B cell (primary cell): ENCODE data around the gene DLG1. TPM values are rescaled to one million over a fixed set of nuclear protein-coding genes. Genes with fewer than 3 reads are reported as not detected.

Experiments
- ATAC-seq: fragments of 200-7000 bp; cut with Tn5 transposase; one replicate; pipeline ENCODE4 v1.10.0; 2021; ENCODE audit warnings: low read depth, mild to moderate bottlenecking, moderate number of reproducible peaks, moderate library complexity
- CTCF ChIA-PET: fragments of 350-600 bp; sonication (Branson Sonifier 250); formaldehyde crosslinking; loops from one replicate; lab custom pipeline; 2021; ENCODE audit warnings: antibody characterized with exemption, inconsistent platforms; lab: Charles Lee
- POLR2A ChIA-PET: fragments of 350-600 bp; sonication (Branson Sonifier 250); formaldehyde crosslinking; loops from one replicate; lab custom pipeline; 2021; ENCODE audit warnings: antibody characterized with exemption; lab: Charles Lee
- DNase-seq: peaks from one replicate; pipeline ENCODE4 v3.0.0; 2013
- H2AFZ ChIP-seq: 2 replicates; pipeline ENCODE4 v1.6.1; 2012; ENCODE audit warnings: mild to moderate bottlenecking, low read depth, low read length; ENCODE audit not compliant: insufficient read depth, poor library complexity, severe bottlenecking
- H3K27ac ChIP-seq, 2 donors: 1 replicate in 1 of 2; 2 replicates in 1 of 2; pipeline ENCODE4 v1.5.1; 2012 to 2013; ENCODE audit warnings: low read length in 2 of 2, mild to moderate bottlenecking in 2 of 2, moderate library complexity in 1 of 2
- H3K27me3 ChIP-seq, 4 experiments: fragments of 200-600 bp in 1 of 4; sonication (generic) in 1 of 4; replicated peaks in 1 of 4; 1 replicate in 2 of 4; 2 replicates in 2 of 4; pipeline versions ENCODE4 v1.6.1 to v1.7.0; 2013 to 2016; ENCODE audit warnings: low read length in 3 of 4, mild to moderate bottlenecking in 2 of 4, mixed read lengths in 1 of 4, moderate library complexity in 1 of 4; ENCODE audit not compliant: insufficient read depth in 4 of 4, control insufficient read depth in 3 of 4; ENCODE audit errors: control extremely low read depth in 1 of 4
- H3K36me3 ChIP-seq, 2 experiments: replicated peaks in 1 of 2; 1 replicate in 1 of 2; 2 replicates in 1 of 2; pipeline versions ENCODE4 v1.6.1 to v1.7.1; 2013; ENCODE audit warnings: low read length in 1 of 2; ENCODE audit not compliant: insufficient read depth in 2 of 2, control insufficient read depth in 1 of 2; ENCODE audit errors: control extremely low read depth in 1 of 2, extremely low read depth in 1 of 2
- H3K4me1 ChIP-seq, 2 donors: fragments of 200-600 bp in 1 of 2; sonication (generic) in 1 of 2; 1 replicate in 1 of 2; 2 replicates in 1 of 2; pipeline versions ENCODE4 v1.5.1 to v1.6.1; 2013 to 2017; ENCODE audit warnings: low read length in 2 of 2; ENCODE audit not compliant: control insufficient read depth in 2 of 2, insufficient read depth in 2 of 2
- H3K4me2 ChIP-seq: replicated peaks from 2 replicates; pipeline ENCODE3; 2012; ENCODE audit warnings: mild to moderate bottlenecking, low read depth, low read length; ENCODE audit not compliant: poor library complexity, severe bottlenecking
- H3K4me3 ChIP-seq, 5 experiments: fragments of 200-600 bp in 1 of 5; sonication (generic) in 1 of 5; 1 replicate in 3 of 5; 2 replicates in 2 of 5; pipeline versions ENCODE4 v1.5.1 to v1.7.0; 2011 to 2016; ENCODE audit warnings: low read length in 4 of 5, mild to moderate bottlenecking in 4 of 5, low read depth in 2 of 5, control low read depth in 1 of 5, moderate library complexity in 1 of 5; ENCODE audit not compliant: insufficient read depth in 1 of 5; ENCODE audit errors: control extremely low read depth in 1 of 5, extremely low read depth in 1 of 5
- H3K79me2 ChIP-seq: fragments of 200-600 bp; sonication (generic); one replicate; pipeline ENCODE4 v1.6.0; 2016; ENCODE audit warnings: low read length; ENCODE audit not compliant: control insufficient read depth, insufficient read depth
- H3K9ac ChIP-seq: fragments of 200-600 bp; sonication (generic); 2 replicates; pipeline ENCODE4 v1.6.1; 2017; ENCODE audit warnings: mild to moderate bottlenecking, low read length, moderate library complexity
- H3K9me3 ChIP-seq, 3 donors: one replicate each; pipeline versions ENCODE4 v1.6.1 to v1.7.1; 2013; ENCODE audit warnings: low read length in 2 of 3; ENCODE audit not compliant: control insufficient read depth in 2 of 3, insufficient read depth in 1 of 3; ENCODE audit errors: control extremely low read depth in 1 of 3
- H4K20me1 ChIP-seq: 2 replicates; pipeline ENCODE4 v1.6.0; 2012; ENCODE audit warnings: mild to moderate bottlenecking, low read length; ENCODE audit not compliant: insufficient read depth, control insufficient read depth, poor library complexity, severe bottlenecking
- H3K27ac Mint-ChIP-seq: one replicate; pipeline ENCODE4 v1.8.0; 2021; ENCODE audit warnings: mixed read lengths
- H3K27me3 Mint-ChIP-seq: one replicate; pipeline ENCODE4 v1.8.0; 2021; ENCODE audit warnings: mixed read lengths
- H3K4me1 Mint-ChIP-seq: one replicate; pipeline ENCODE4 v1.8.0; 2021; ENCODE audit warnings: mixed read lengths
- H3K4me3 Mint-ChIP-seq: one replicate; pipeline ENCODE4 v1.8.0; 2021; ENCODE audit warnings: mixed read lengths
- H3K9me3 Mint-ChIP-seq: one replicate; pipeline ENCODE4 v1.8.0; 2022; ENCODE audit warnings: mixed read lengths; ENCODE audit not compliant: insufficient read depth
- CTCF ChIP-seq: fragments of 200-600 bp; IDR thresholded peaks from one replicate; pipeline ENCODE4 v1.8.0; 2022; ENCODE audit warnings: antibody characterized with exemption, mild to moderate bottlenecking
- EZH2 ChIP-seq: IDR thresholded peaks from 2 replicates; pipeline ENCODE4 v1.6.1; 2012; ENCODE audit warnings: borderline replicate concordance, low read depth, mild to moderate bottlenecking, moderate library complexity, low read length; ENCODE audit not compliant: insufficient read depth, poor library complexity, severe bottlenecking
- WGBS: methylation state at CpG from one replicate; pipeline ENCODE4 v1.1.5; 2013; ENCODE audit warnings: missing lambda C conversion rate; ENCODE audit not compliant: insufficient coverage; 5-methylcytosine and 5-hydroxymethylcytosine counted together
- intact Hi-C: fragments of 100-400 bp; cut with micrococcal nuclease; formaldehyde crosslinking; loops from one replicate; pipeline ENCODE4 v1.10.0; 2022
- polyA plus RNA-seq: library from polyadenylated mRNA; depleted of rRNA; stranded (reverse); fragments of >200 nt; gene quantifications from 2 replicates; pipeline ENCODE4 v1.2.3, GENCODE V29; 2012
- total RNA-seq, 2 donors: library from RNA; stranded (reverse); fragments of 120-200 nt in 1 of 2; gene quantifications; 1 replicate in 1 of 2; 2 replicates in 1 of 2; pipeline versions ENCODE4 v1.2.3 to v1.2.4, GENCODE V29; 2013 to 2022

DLG1 gene
- total and polyA plus RNA-seq, 2 donors (not counting 1 experiment from before 2014, with no cell fraction given) = 23.4 to 114 TPM

DNA sequence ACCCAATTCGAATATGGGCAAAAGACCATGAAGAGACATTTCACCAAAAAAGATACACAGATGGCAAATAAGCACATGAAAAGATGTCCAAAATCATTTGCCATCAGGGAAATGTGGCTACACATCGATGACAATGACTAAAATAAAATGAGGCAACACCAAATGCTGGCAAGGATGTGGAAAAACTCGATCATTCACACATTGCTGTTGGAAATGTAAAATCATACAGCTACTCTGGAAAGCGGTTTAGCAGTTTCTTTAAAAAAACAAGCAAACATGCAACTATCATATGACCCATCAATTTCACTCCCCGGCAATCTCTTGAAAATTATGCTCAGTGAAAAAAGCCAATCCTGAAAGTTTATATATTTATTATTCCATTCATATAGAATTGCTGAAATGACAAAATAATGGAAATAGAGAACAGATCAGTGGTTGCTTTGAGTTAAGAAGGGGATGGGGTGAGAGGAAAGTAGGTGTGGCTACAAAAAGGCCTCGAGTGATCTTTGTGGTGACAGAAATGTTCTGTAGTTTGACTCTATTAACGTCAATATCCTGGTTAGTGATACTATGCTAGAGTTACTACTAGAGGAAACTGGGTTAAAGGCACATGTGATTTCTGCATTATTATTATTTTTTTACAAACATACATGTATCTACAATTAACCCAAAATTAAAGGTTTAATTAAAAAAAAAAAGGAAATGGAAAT lies 45.0 kb downstream of the DLG1 start:
- intact Hi-C loops = no loop called here
- Mint-ChIP-seq H3K27ac (no peak overlapping the region), H3K9me3 (peaks cover 5% of the 10 kb centered on the region), H3K4me1 (peaks cover 17% of the 10 kb centered on the region), H3K27me3 (no peaks in the 10 kb centered on the region), H3K4me3 (no peak overlapping the region)
- Histone ChIP-seq H3K36me3 (peaks cover 0 to 4% of the 10 kb centered on the region in 2 experiments), H3K9me3 (peaks cover 6 to 16% (median 15%) of the 10 kb centered on the region in 3 donors), H2AFZ (no peak overlapping the region), H3K4me1 (no peaks in the 10 kb centered on the region), H3K27me3 (no peaks in the 10 kb centered on the region), H3K9ac (no peak overlapping the region), H4K20me1 (peaks cover 18% of the 10 kb centered on the region), H3K27ac (no peak overlapping the region), H3K4me2 (no peak overlapping the region), H3K79me2 (peaks cover 70% of the 10 kb centered on the region), H3K4me3 (no peak overlapping the region)
- CTCF ChIA-PET = no interaction called here
- no peak for DNase-seq
- ATAC-seq = no peak
- TF ChIP-seq CTCF = no peak
- TF ChIP-seq EZH2 = no peak
- 59% methylated on average over 3 of the region's 7 CpGs for WGBS
- POLR2A ChIA-PET = no interaction called here

GRCh38 chr3:197249542-197249941 lies 48.9 kb downstream of the DLG1 start:
- Mint-ChIP-seq H3K9me3 (peaks cover 10% of the 10 kb centered on the region), H3K27ac (no peak overlapping the region), H3K4me3 (no peak overlapping the region), H3K27me3 (no peaks in the 10 kb centered on the region), H3K4me1 (peaks cover 17% of the 10 kb centered on the region)
- Histone ChIP-seq H3K9ac (no peak overlapping the region), H3K4me3 (no peak overlapping the region), H3K36me3 (peaks cover 0 to 11% of the 10 kb centered on the region in 2 experiments), H3K4me2 (no peak overlapping the region), H2AFZ (no peak overlapping the region), H3K27ac (no peak overlapping the region), H3K9me3 (peaks cover 8 to 27% (median 27%) of the 10 kb centered on the region in 3 donors), H3K27me3 (no peaks in the 10 kb centered on the region), H3K79me2 (peaks cover 79% of the 10 kb centered on the region), H4K20me1 (peaks cover 17% of the 10 kb centered on the region), H3K4me1 (no peaks in the 10 kb centered on the region)
- no peak for TF ChIP-seq EZH2
- no peak for TF ChIP-seq CTCF
- intact Hi-C loops = no loop called here
- no peak for DNase-seq
- ChIA-PET CTCF (interaction anchor here (0.7 to 1.2 kb wide), 2 partner anchors 8 to 260 kb away, joined by 3 to 4 read pairs; no protein-coding TSS in a partner anchor), POLR2A (no interaction called here)
- 70% methylated on average over 2 of the region's 4 CpGs for WGBS
- ATAC-seq = no peak
